Mesodermal cell (in vitro differentiated cells): ENCODE results near the gene FAM50B.
A peak's percentile ranks its signal among the peaks of the same experiment; 100 is the strongest.

Experiments
- H3K27ac ChIP-seq: 2 replicates; pipeline ENCODE4 v1.7.0; 2013; ENCODE audit warnings: mild to moderate bottlenecking, low read depth, low read length, moderate library complexity; ENCODE audit not compliant: severe bottlenecking
- H3K36me3 ChIP-seq: 2 replicates; pipeline ENCODE4 v1.7.1; 2013; ENCODE audit warnings: mild to moderate bottlenecking, low read length, moderate library complexity; ENCODE audit not compliant: control insufficient read depth, insufficient read depth
- H3K4me1 ChIP-seq: one replicate; pipeline ENCODE4 v1.7.1; 2013; ENCODE audit warnings: mild to moderate bottlenecking, low read length; ENCODE audit not compliant: insufficient read depth, control insufficient read depth, poor library complexity, severe bottlenecking
- H3K4me3 ChIP-seq: 2 replicates; pipeline ENCODE4 v1.7.0; 2013; ENCODE audit warnings: low read length, control low read depth, mild to moderate bottlenecking; ENCODE audit not compliant: insufficient read depth, poor library complexity, severe bottlenecking; ENCODE audit errors: extremely low read depth
- H3K9me3 ChIP-seq: 2 replicates; pipeline ENCODE4 v1.7.1; 2013; ENCODE audit warnings: mild to moderate bottlenecking, low read length, moderate library complexity; ENCODE audit not compliant: control insufficient read depth
- WGBS, 2 experiments: methylation state at CpG; one replicate each; pipeline ENCODE4 v1.1.5; 2013; ENCODE audit warnings: missing lambda C conversion rate in 2 of 2; ENCODE audit not compliant: insufficient coverage in 2 of 2; 5-methylcytosine and 5-hydroxymethylcytosine counted together

FAM50B gene

GRCh38 chr6:3874069-3874468 is 24.9 kb downstream of the FAM50B start:
- H3K4me3 ChIP-seq = no peak overlapping the region
- peaks cover 7% of the 10 kb centered on the region for H3K4me1 ChIP-seq
- 84 to 94% methylated on average over 2 of the region's 4 CpGs for WGBS, 2 experiments
- no peaks in the 10 kb centered on the region for H3K9me3 ChIP-seq
- H3K36me3 ChIP-seq = no peaks in the 10 kb centered on the region
- H3K27ac ChIP-seq = no peak overlapping the region

- WGBS, 2 experiments = 91 to 98% methylated on average over 4 to 5 of the region's 5 CpGs
- no peaks in the 10 kb centered on the region for H3K9me3 ChIP-seq
- H3K4me3 ChIP-seq = no peak overlapping the region
- no peaks in the 10 kb centered on the region for H3K4me1 ChIP-seq
- no peaks in the 10 kb centered on the region for H3K36me3 ChIP-seq
- no peak overlapping the region for H3K27ac ChIP-seq
Observed at GRCh38 chr6:3875486-3875885, 26.3 kb downstream of the FAM50B start.

GRCh38 chr6:3876101-3876500 is 26.9 kb downstream of the FAM50B start:
- H3K36me3 ChIP-seq = no peaks in the 10 kb centered on the region
- 88 to 91% methylated on average over 8 to 9 of the region's 10 CpGs for WGBS, 2 experiments
- H3K9me3 ChIP-seq = no peaks in the 10 kb centered on the region
- H3K27ac ChIP-seq = no peak overlapping the region
- no peaks in the 10 kb centered on the region for H3K4me1 ChIP-seq
- no peak overlapping the region for H3K4me3 ChIP-seq

GRCh38 chr6:3876866-3877265 is 27.7 kb downstream of the FAM50B start:
- Histone ChIP-seq H3K9me3 (peaks cover 6% of the 10 kb centered on the region), H3K4me1 (no peaks in the 10 kb centered on the region), H3K27ac (no peak overlapping the region), H3K4me3 (no peak overlapping the region), H3K36me3 (no peaks in the 10 kb centered on the region)
- WGBS, 2 experiments = 100% methylated on average over 1 of the region's 4 CpGs; no CpG with 5 or more reads in 1 of the 2 experiments

- 82 to 84% methylated on average over 4 of the region's 6 CpGs for WGBS, 2 experiments
- Histone ChIP-seq H3K9me3 (peaks cover 8% of the 10 kb centered on the region), H3K36me3 (no peaks in the 10 kb centered on the region), H3K4me3 (no peak overlapping the region), H3K4me1 (no peaks in the 10 kb centered on the region), H3K27ac (no peak overlapping the region)
Observed at GRCh38 chr6:3878048-3878666, 29.0 kb downstream of the FAM50B start.

GRCh38 chr6:3879194-3879952 is 30.2 kb downstream of the FAM50B start:
- peaks cover 10% of the 10 kb centered on the region for H3K4me1 ChIP-seq
- 91 to 96% methylated on average over 10 to 15 of the region's 25 CpGs for WGBS, 2 experiments
- H3K9me3 ChIP-seq = peaks cover 8% of the 10 kb centered on the region
- H3K4me3 ChIP-seq = no peak overlapping the region
- no peaks in the 10 kb centered on the region for H3K36me3 ChIP-seq
- no peak overlapping the region for H3K27ac ChIP-seq

- 95 to 96% methylated on average over 6 to 9 of the region's 13 CpGs for WGBS, 2 experiments
- no peak overlapping the region for H3K27ac ChIP-seq
- H3K36me3 ChIP-seq = no peaks in the 10 kb centered on the region
- H3K9me3 ChIP-seq = peaks cover 8% of the 10 kb centered on the region
- H3K4me1 ChIP-seq = peaks cover 20% of the 10 kb centered on the region
- no peak overlapping the region for H3K4me3 ChIP-seq
Observed at GRCh38 chr6:3881711-3882421, 32.7 kb downstream of the FAM50B start.

- 64 to 82% methylated on average over 2 to 3 of the region's 3 CpGs for WGBS, 2 experiments
- Histone ChIP-seq H3K9me3 (peaks cover 8% of the 10 kb centered on the region), H3K36me3 (no peaks in the 10 kb centered on the region), H3K4me1 (peaks cover 20% of the 10 kb centered on the region), H3K4me3 (no peak overlapping the region), H3K27ac (no peak overlapping the region)
Observed at GRCh38 chr6:3882431-3882830, 33.3 kb downstream of the FAM50B start.

GRCh38 chr6:3882866-3883265 is 33.7 kb downstream of the FAM50B start:
- Histone ChIP-seq H3K4me1 (peaks cover 20% of the 10 kb centered on the region), H3K9me3 (peaks cover 8% of the 10 kb centered on the region), H3K27ac (no peak overlapping the region), H3K36me3 (no peaks in the 10 kb centered on the region), H3K4me3 (no peak overlapping the region)
- WGBS, 2 experiments = 85 to 90% methylated on average over 2 to 5 of the region's 5 CpGs

GRCh38 chr6:3884007-3884745 is 35.0 kb downstream of the FAM50B start:
- Histone ChIP-seq H3K9me3 (peaks cover 8% of the 10 kb centered on the region), H3K4me1 (peaks cover 20% of the 10 kb centered on the region), H3K27ac (peak overlapping the region; percentile 80), H3K4me3 (no peak overlapping the region), H3K36me3 (no peaks in the 10 kb centered on the region)
- 68 to 85% methylated on average over 4 of the region's 6 CpGs for WGBS, 2 experiments
